Breast epithelium (tissue), 3 donors: Measurements from ENCODE around the gene POLR2E.

Source experiments
- CTCF ChIP-seq, 3 donors: fragments of 450-650 bp; IDR thresholded peaks; one replicate each; pipeline ENCODE4 v1.5.1; 2016 to 2017; ENCODE audit warnings: antibody characterized with exemption in 3 of 3, mild to moderate bottlenecking in 3 of 3, moderate library complexity in 3 of 3
- POLR2AphosphoS5 ChIP-seq, 3 donors: sonication (generic); formaldehyde crosslinking; IDR thresholded peaks; one replicate each; pipeline ENCODE4 v1.6.1; 2017; ENCODE audit warnings: antibody characterized with exemption in 3 of 3

DNA sequence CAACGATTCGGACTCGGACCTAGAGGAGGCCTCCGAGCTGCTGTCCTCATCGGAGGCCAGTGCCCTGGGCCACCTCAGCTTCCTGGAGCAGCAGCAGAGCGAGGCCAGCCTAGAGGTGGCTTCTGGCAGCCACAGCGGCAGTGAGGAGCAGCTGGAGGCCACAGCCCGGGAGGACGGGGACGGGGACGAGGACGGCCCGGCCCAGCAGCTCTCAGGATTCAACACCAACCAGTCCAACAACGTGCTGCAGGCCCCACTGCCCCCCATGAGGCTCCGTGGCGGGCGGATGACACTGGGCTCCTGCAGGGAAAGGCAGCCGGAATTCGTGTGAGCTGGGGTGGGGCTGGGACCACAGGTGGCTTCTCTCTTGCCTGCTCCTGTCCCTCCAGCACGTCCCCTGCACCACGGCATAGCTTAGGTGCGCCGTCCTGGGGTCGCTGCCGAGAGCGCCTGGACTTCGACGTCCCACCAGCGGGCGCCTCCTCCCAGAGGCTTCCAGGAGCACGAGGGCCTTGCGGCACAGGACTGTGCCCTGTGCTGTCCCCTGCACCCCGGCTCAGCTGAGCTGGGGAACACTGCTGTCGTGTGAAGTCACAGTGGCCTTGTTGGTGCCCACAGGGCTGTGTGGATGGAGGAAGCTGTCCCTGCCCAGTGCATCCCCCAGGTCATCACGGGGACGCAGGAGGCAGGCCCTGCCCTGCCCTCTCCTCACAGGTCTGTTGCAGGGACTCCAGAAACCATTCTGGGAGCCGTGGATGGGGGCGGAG is 9.3 kb downstream of the POLR2E start:
- TF ChIP-seq POLR2AphosphoS5 (IDR thresholded peaks at IDR 0.05) = no peak
- TF ChIP-seq CTCF (IDR thresholded peaks at IDR 0.05) = no peak
